Measurements from ENCODE around the gene MARCHF9. TPM values are rescaled to one million over a fixed set of nuclear protein-coding genes. Genes with fewer than 3 reads are reported as not detected.
A peak's percentile ranks its signal among the peaks of the same experiment; 100 is the strongest.

MARCHF9 gene
- total RNA-seq, 1 donor from 2014 or later, result 20.0 TPM

GRCh38 chr12:57743769-57744168, 11.1 kb upstream of the MARCHF9 start:
- Histone ChIP-seq H3K4me3 (peak overlapping the region; percentile 75), H3K9me3 (no peaks in the 10 kb centered on the region), H3K4me1 (peaks cover 27% of the 10 kb centered on the region), H3K36me3 (peaks cover 26% of the 10 kb centered on the region), H3K27ac (peak overlapping the region; percentile 95), H3K27me3 (ENCODE audit: low read depth) (peaks cover 14% of the 10 kb centered on the region)
- ATAC-seq (no peak), DNase-seq (no peak)
- intact Hi-C loops (cut with DNase I), result no loop called here
- no peak for TF ChIP-seq CTCF (IDR thresholded peaks at IDR 0.05)

- Histone ChIP-seq H3K9me3 (no peaks in the 10 kb centered on the region), H3K36me3 (peaks cover 31% of the 10 kb centered on the region), H3K27me3 (ENCODE audit: low read depth) (peaks cover 11% of the 10 kb centered on the region), H3K4me1 (peaks cover 21% of the 10 kb centered on the region), H3K27ac (peak overlapping the region; percentile 95), H3K4me3 (peak overlapping the region; percentile 75)
- DNase-seq, result peak; percentile 80
- intact Hi-C loops (cut with DNase I), result no loop called here
- TF ChIP-seq CTCF (IDR thresholded peaks at IDR 0.05), result no peak
- ATAC-seq, result peak; percentile 78 to 84
These were observed 10.6 kb upstream of the MARCHF9 start for GRCh38 chr12:57744194-57744776.

- intact Hi-C loops (cut with DNase I), result no loop called here
- DNase-seq (peak; percentile 98), ATAC-seq (peak; percentile 96 to 97)
- no peak for TF ChIP-seq CTCF (IDR thresholded peaks at IDR 0.05)
- H3K27me3 ChIP-seq (ENCODE audit: low read depth), result peaks cover 5% of the 10 kb centered on the region
- H3K36me3 ChIP-seq, result peaks cover 37% of the 10 kb centered on the region
- peak within 1 kb of the TSS; percentile 75 for H3K4me3 ChIP-seq
- no peaks in the 10 kb centered on the region for H3K9me3 ChIP-seq
- H3K27ac ChIP-seq, result peak within 1 kb of the TSS; percentile 95
- peaks cover 19% of the 10 kb centered on the region for H3K4me1 ChIP-seq
These were observed 10.0 kb upstream of the MARCHF9 start, which contains the start of gene TSPAN31 for GRCh38 chr12:57744777-57745484. TSPAN31 (plus strand) TSS chr12:57745039; CDS start chr12:57745155, 116 bp downstream.

GRCh38 chr12:57745485-57745881, 9.4 kb upstream of the MARCHF9 start:
- peak in 1 of 2 donors; percentile 0 for ATAC-seq
- Histone ChIP-seq H3K9me3 (no peaks in the 10 kb centered on the region), H3K27ac (peak overlapping the region; percentile 95), H3K4me1 (peaks cover 22% of the 10 kb centered on the region), H3K4me3 (peak overlapping the region; percentile 75), H3K27me3 (ENCODE audit: low read depth) (peaks cover 5% of the 10 kb centered on the region), H3K36me3 (peaks cover 43% of the 10 kb centered on the region)
- DNase-seq, result no peak
- TF ChIP-seq CTCF (IDR thresholded peaks at IDR 0.05), result no peak
- intact Hi-C loops (cut with DNase I), result no loop called here

- Histone ChIP-seq H3K4me3 (no peak overlapping the region), H3K36me3 (peaks cover 46% of the 10 kb centered on the region), H3K9me3 (no peaks in the 10 kb centered on the region), H3K4me1 (peaks cover 23% of the 10 kb centered on the region), H3K27ac (peak overlapping the region; percentile 95), H3K27me3 (ENCODE audit: low read depth) (peaks cover 4% of the 10 kb centered on the region)
- DNase-seq (no peak), ATAC-seq (no peak)
- intact Hi-C loops (cut with DNase I), result no loop called here
- TF ChIP-seq CTCF (IDR thresholded peaks at IDR 0.05), result no peak
These were observed 8.9 kb upstream of the MARCHF9 start for GRCh38 chr12:57746025-57746424.
